K562 (cell line): Measurements from ENCODE around the gene NSMF. TPM values are rescaled to one million over a fixed set of nuclear protein-coding genes. Genes with fewer than 3 reads are reported as not detected.

Source experiments
- ATAC-seq: fragments of 200-7000 bp; cut with Tn5 transposase; 3 replicates; pipeline ENCODE4 v1.9.1; 2020; ENCODE audit warnings: moderate library complexity
- BruUV-seq: library from RNA; stranded (reverse); fragments of 400-500 nt; replicated peaks from 2 replicates; lab custom pipeline; 2021; lab: Mats Ljungman, UMichigan
- CTCF ChIA-PET: fragments of 300-600 bp; formaldehyde crosslinking; extraction: SDS; loops from one replicate; lab custom pipeline; 2021; ENCODE audit warnings: low intra/inter-chr PET ratio; lab: Yijun Ruan, JAX
- POLR2A ChIA-PET: fragments of 300-600, 350-650 bp; sonication (Branson Sonifier 250); formaldehyde crosslinking; extraction: SDS; loops from one replicate; lab custom pipeline; 2021; ENCODE audit warnings: antibody characterized with exemption, inconsistent platforms; lab: Yijun Ruan, JAX
- DNase-seq, 4 experiments: peaks; one replicate each; pipeline versions ENCODE4 v3.0.0 to v3.0.0-alpha.2; 2011 to 2018; ENCODE audit warnings: low spot score in 3 of 4, mixed read lengths in 3 of 4; ENCODE audit errors: extremely low read depth in 1 of 4
- FAIRE-seq: peaks from 2 replicates; lab custom pipeline; 2011; peaks lifted over from hg19 to GRCh38; lab: Jason Lieb, UNC
- H2AFZ ChIP-seq: 2 replicates; pipeline ENCODE4 v1.6.0; 2011; ENCODE audit warnings: low read depth, low read length, control low read depth, inconsistent platforms
- H3K27ac ChIP-seq: fragments of 200-600 bp; 3 replicates; pipeline ENCODE4 v1.8.0; 2011; ENCODE audit warnings: low read depth, mild to moderate bottlenecking, control low read depth, inconsistent platforms, low read length, moderate library complexity, mixed read lengths; ENCODE audit errors: extremely low read depth
- H3K27me3 ChIP-seq, 2 experiments: fragments of 300-600 bp in 1 of 2; 2 replicates in 1 of 2; 3 replicates in 1 of 2; pipeline versions ENCODE4 v1.6.0 to v1.8.0; 2011; ENCODE audit warnings: inconsistent platforms in 2 of 2, low read length in 2 of 2, mild to moderate bottlenecking in 1 of 2, mixed read lengths in 1 of 2, moderate library complexity in 1 of 2; ENCODE audit not compliant: control insufficient read depth in 2 of 2, insufficient read depth in 2 of 2
- H3K36me3 ChIP-seq: fragments of 300-600 bp; 3 replicates; pipeline ENCODE4 v1.8.0; 2011; ENCODE audit warnings: mild to moderate bottlenecking, low read length, inconsistent platforms; ENCODE audit not compliant: control insufficient read depth, insufficient read depth
- H3K4me1 ChIP-seq, 2 experiments: fragments of 200-600 bp in 1 of 2; replicated peaks in 1 of 2; 2 replicates in 1 of 2; 3 replicates in 1 of 2; pipeline versions ENCODE4 v1.5.1 to v1.8.0; 2011; ENCODE audit warnings: inconsistent platforms in 2 of 2, low read length in 2 of 2, mild to moderate bottlenecking in 1 of 2, mixed read lengths in 1 of 2, moderate library complexity in 1 of 2; ENCODE audit not compliant: control insufficient read depth in 2 of 2, insufficient read depth in 2 of 2
- H3K4me2 ChIP-seq: 2 replicates; pipeline ENCODE4 v1.6.1; 2011; ENCODE audit warnings: low read length, control low read depth, inconsistent platforms, mixed read lengths; ENCODE audit not compliant: insufficient read depth
- H3K4me3 ChIP-seq: fragments of 200-600 bp; sonication (generic), shearing (Covaris generic); 2 replicates; pipeline ENCODE4 v1.5.1; 2016; ENCODE audit warnings: control low read depth, inconsistent platforms
- H3K79me2 ChIP-seq: fragments of 200-600 bp; 3 replicates; pipeline ENCODE4 v1.8.0; 2011; ENCODE audit warnings: low read length, inconsistent platforms; ENCODE audit not compliant: control insufficient read depth, insufficient read depth
- H3K9ac ChIP-seq, 2 experiments: 2 replicates each; pipeline versions ENCODE4 v1.6.0 to v1.6.1; 2011; ENCODE audit warnings: low read depth in 2 of 2, low read length in 2 of 2, control low read depth in 1 of 2, inconsistent platforms in 1 of 2, mild to moderate bottlenecking in 1 of 2, mixed read lengths in 1 of 2; ENCODE audit not compliant: insufficient read depth in 1 of 2
- H3K9me1 ChIP-seq: one replicate; pipeline ENCODE4 v1.6.0; 2011; ENCODE audit warnings: inconsistent platforms, mild to moderate bottlenecking, low read length, moderate library complexity; ENCODE audit not compliant: control insufficient read depth, insufficient read depth
- H3K9me3 ChIP-seq: replicated peaks from 2 replicates; pipeline ENCODE4 v1.5.1; 2011; ENCODE audit warnings: low read depth, low read length, inconsistent platforms; ENCODE audit not compliant: control insufficient read depth, insufficient read depth
- H4K20me1 ChIP-seq: replicated peaks from 2 replicates; pipeline ENCODE4 v1.6.1; 2011; ENCODE audit warnings: low read length, inconsistent platforms, mixed read lengths; ENCODE audit not compliant: control insufficient read depth, insufficient read depth
- ATF7 ChIP-seq: fragments of 450-650 bp; IDR thresholded peaks from 2 replicates; pipeline ENCODE4 v1.7.1; 2014; ENCODE audit warnings: mild to moderate bottlenecking, moderate library complexity
- BCOR ChIP-seq: fragments of 450-650 bp; IDR thresholded peaks from 2 replicates; pipeline ENCODE4 v1.6.1; 2016
- DPF2 ChIP-seq: fragments of 450-650 bp; IDR thresholded peaks from 2 replicates; pipeline ENCODE4 v1.6.1; 2016
- E2F4 ChIP-seq: sonication (generic); formaldehyde crosslinking; IDR thresholded peaks from 2 replicates; pipeline ENCODE4 v1.8.0; 2022; ENCODE audit warnings: mild to moderate bottlenecking, low read depth, missing genetic modification reagents
- E4F1 ChIP-seq: fragments of 250-450 bp; sonication (Bioruptor Pico); IDR thresholded peaks from 2 replicates; pipeline ENCODE4 v1.5.0; 2021; ENCODE audit warnings: mild to moderate bottlenecking, borderline replicate concordance
- ELF2 ChIP-seq: fragments of 250-450 bp; sonication (Bioruptor Pico); IDR thresholded peaks from 2 replicates; pipeline ENCODE4 v1.5.0; 2021; ENCODE audit warnings: mild to moderate bottlenecking
- FOXK2 ChIP-seq, 2 experiments: fragments of 450-650 bp; IDR thresholded peaks in 1 of 2; conservative IDR thresholded peaks in 1 of 2; 2 replicates each; pipeline ENCODE4 v1.6.1; 2016; ENCODE audit warnings: low read depth in 2 of 2, mild to moderate bottlenecking in 1 of 2
- KDM5B ChIP-seq: fragments of 200-600 bp; sonication (generic); IDR thresholded peaks from 2 replicates; pipeline ENCODE4 v1.6.1; 2012; ENCODE audit warnings: low read depth, mild to moderate bottlenecking, moderate library complexity, low read length, control low read depth, inconsistent platforms; ENCODE audit not compliant: insufficient replicate concordance
- MAFK ChIP-seq: IDR thresholded peaks from 2 replicates; pipeline ENCODE4 v1.6.1; 2011; ENCODE audit warnings: low read length, improper control_type of control experiment
- PRMT5 ChIP-seq: sonication (generic); formaldehyde crosslinking; IDR thresholded peaks from 2 replicates; pipeline ENCODE4 v1.5.0; 2020; ENCODE audit warnings: missing genetic modification reagents
- TFAP4 ChIP-seq: sonication (generic); formaldehyde crosslinking; IDR thresholded peaks from 2 replicates; pipeline ENCODE4 v1.8.0; 2022; ENCODE audit warnings: missing genetic modification reagents, mild to moderate bottlenecking, moderate library complexity, borderline replicate concordance
- TOE1 ChIP-seq, 2 experiments: fragments of 450-650 bp in 1 of 2; sonication (generic) in 1 of 2; formaldehyde crosslinking in 1 of 2; IDR thresholded peaks; 2 replicates each; pipeline versions ENCODE4 v1.7.1 to v1.8.0; 2016 to 2022; ENCODE audit warnings: borderline replicate concordance in 2 of 2, mild to moderate bottlenecking in 2 of 2, antibody characterized with exemption in 1 of 2, inconsistent platforms in 1 of 2, low read depth in 1 of 2, missing genetic modification reagents in 1 of 2, moderate library complexity in 1 of 2
- ZFP91 ChIP-seq: sonication (generic); formaldehyde crosslinking; IDR thresholded peaks from 2 replicates; pipeline ENCODE4 v1.8.0; 2022; ENCODE audit warnings: mild to moderate bottlenecking, missing genetic modification reagents
- ZNF324 ChIP-seq: fragments of 250-450 bp; sonication (Bioruptor Pico); IDR thresholded peaks from 2 replicates; pipeline ENCODE4 v1.4.0; 2020; ENCODE audit warnings: mild to moderate bottlenecking
- WGBS: fragments of 100-300 bp; shearing (Covaris generic); methylation state at CpG from one replicate; pipeline ENCODE4 v1.1.6; 2016; ENCODE audit warnings: low coverage, mixed read lengths; ENCODE audit not compliant: insufficient coverage; ENCODE audit errors: missing lambda C conversion rate; 5-methylcytosine and 5-hydroxymethylcytosine counted together
- in situ Hi-C: fragments of 300-500 bp; cut with MboI; formaldehyde crosslinking; loops from 4 replicates; pipeline ENCODE4 v1.15.0; 2018; ENCODE audit warnings: inconsistent platforms, mixed read lengths
- intact Hi-C: fragments of 100-400 bp; cut with micrococcal nuclease; formaldehyde crosslinking; loops from 2 replicates; pipeline ENCODE4 v1.14.2; 2022
- polyA plus RNA-seq, 8 experiments: library from polyadenylated mRNA; depleted of rRNA in 4 of 8; stranded (reverse) in 5 of 8; unstranded in 3 of 8; fragments of >200 nt; fragmentation: Nextera tagmentation in 2 of 8; fragmentation: Illumina TruSeq in 1 of 8; extraction: Ambion mirVana in 2 of 8; extraction: Trizol in 1 of 8; gene quantifications; 2 replicates each; pipeline versions ENCODE4 v1.2.1 to v1.2.3, GENCODE V29; 2011 to 2014; ENCODE audit warnings: inconsistent platforms in 1 of 8, missing spikeins in 1 of 8
- total RNA-seq, 7 experiments: library from RNA; depleted of rRNA in 6 of 7; stranded (reverse); fragments of >200 nt in 6 of 7; fragmentation: Illumina TruSeq in 2 of 7; extraction: Trizol in 2 of 7; gene quantifications; 2 replicates each; pipeline versions ENCODE4 v1.2.1 to v1.2.3, GENCODE V29; 2011 to 2021; ENCODE audit warnings: low replicate concordance in 1 of 7

NSMF gene
- total and polyA plus RNA-seq, 9 of the 15 experiments (the other 6 are each of a cell fraction or from before 2014, with no cell fraction given): 0.20 to 82.7 (median 29.3) TPM

- FAIRE-seq: no peak
- H3K79me2 ChIP-seq: peaks cover 15% of the 10 kb centered on the region; the same call in 2 of the 3 replicates
- H3K9me1 ChIP-seq: no peaks in the 10 kb centered on the region
- POLR2A ChIA-PET: no interaction called here
- peak overlapping the region in 1 of 2 experiments; percentile 63; a peak in 2 of 4 replicates for H3K9ac ChIP-seq
- H2AFZ ChIP-seq: no peak overlapping the region
- no peak overlapping the region for H3K4me3 ChIP-seq
- no peak overlapping the region for H3K27ac ChIP-seq
- no peak for DNase-seq
- no peaks in the 10 kb centered on the region for H3K27me3 ChIP-seq
- H3K9me3 ChIP-seq: 0 out of 2 replicates have a peak, but pooled peaks cover 7% of the 10 kb centered on the region
- intact Hi-C loops: no loop called here
- no peak overlapping the region for H3K4me2 ChIP-seq
- no TSS peak for BruUV-seq
- no peak for ATAC-seq
- H4K20me1 ChIP-seq: no peaks in the 10 kb centered on the region
- no peaks in the 10 kb centered on the region for H3K36me3 ChIP-seq
- in situ Hi-C loops: no loop called here
- H3K4me1 ChIP-seq: peaks cover 7 to 63% of the 10 kb centered on the region in 2 experiments
- CTCF ChIA-PET: no interaction called here
- WGBS: 73% methylated on average over 17 of the region's 20 CpGs
- TF ChIP-seq E2F4 (CRISPR knock-in tag): no peak
- TF ChIP-seq BCOR: 0 out of 2 replicates have a peak, but pooled peaks have one; percentile 24
- no peak for TF ChIP-seq E4F1 (CRISPR knock-in tag)
- TF ChIP-seq ATF7: no peak
- TF ChIP-seq DPF2: peak; percentile 37; the same call in 1 of the 2 replicates
- no peak for TF ChIP-seq KDM5B
- no peak for TF ChIP-seq PRMT5 (CRISPR knock-in tag)
- TF ChIP-seq ZFP91: no peak
- no peak for TF ChIP-seq TFAP4 (CRISPR knock-in tag)
- no peak for TF ChIP-seq ELF2 (CRISPR knock-in tag)
- no peak for TF ChIP-seq MAFK
- TF ChIP-seq TOE1 (IDR thresholded peaks at IDR 0.05; ENCODE audit: borderline replicate concordance): no peak
- no peak for TF ChIP-seq TOE1 (CRISPR knock-in tag; IDR thresholded peaks at IDR 0.05; ENCODE audit: borderline replicate concordance, low read depth)
- TF ChIP-seq FOXK2 (conservative IDR thresholded peaks at IDR 0.05 in 1 of 2, IDR thresholded peaks at IDR 0.05 in 1 of 2; ENCODE audit: low read depth in 2 of 2): no peak
- no peak for TF ChIP-seq ZNF324 (CRISPR knock-in tag)
Measured at GRCh38 chr9:137406085-137406760, 52.9 kb downstream of the NSMF start.
